Measurements from ENCODE around the gene C2CD4D.

The C2CD4D gene

GRCh38 chr1:151813271-151813977 is 26.2 kb downstream of the C2CD4D start:
- DNase-seq (ENCODE audit: low read depth), result no peak

- DNase-seq (ENCODE audit: low read depth), result no peak
Observed at GRCh38 chr1:151811181-151811580, 28.4 kb downstream of the C2CD4D start.

- DNase-seq (ENCODE audit: low read depth), result no peak
Observed at GRCh38 chr1:151809985-151810556, 29.5 kb downstream of the C2CD4D start.

GRCh38 chr1:151809290-151809984 is 30.2 kb downstream of the C2CD4D start:
- DNase-seq (ENCODE audit: low read depth), result no peak

- DNase-seq (ENCODE audit: low read depth), result no peak
Observed at GRCh38 chr1:151807766-151808165, 31.9 kb downstream of the C2CD4D start.

- DNase-seq (ENCODE audit: low read depth), result no peak
Observed at GRCh38 chr1:151807131-151807530, 32.5 kb downstream of the C2CD4D start.

- DNase-seq (ENCODE audit: low read depth), result no peak
Observed at GRCh38 chr1:151806170-151806569, 33.5 kb downstream of the C2CD4D start.

GRCh38 chr1:151805066-151805820 is 34.4 kb downstream of the C2CD4D start, which contains the start of gene LINGO4:
Gene LINGO4, minus strand, starts transcription at chr1:151805419. Its CDS starts 2,715 bp downstream, at chr1:151802704.
- no peak for DNase-seq (ENCODE audit: low read depth)

- no peak for DNase-seq (ENCODE audit: low read depth)
Observed at GRCh38 chr1:151803915-151804314, 35.7 kb downstream of the C2CD4D start.

GRCh38 chr1:151803164-151803563 is 36.5 kb downstream of the C2CD4D start:
- DNase-seq (ENCODE audit: low read depth), result no peak

- no peak for DNase-seq (ENCODE audit: low read depth)
Observed at GRCh38 chr1:151802372-151802771, 37.2 kb downstream of the C2CD4D start.

- DNase-seq (ENCODE audit: low read depth), result no peak
Observed at GRCh38 chr1:151801846-151802245, 37.8 kb downstream of the C2CD4D start.

GRCh38 chr1:151801310-151801820 is 38.3 kb downstream of the C2CD4D start:
- no peak for DNase-seq (ENCODE audit: low read depth)

GRCh38 chr1:151800830-151801229 is 38.8 kb downstream of the C2CD4D start:
- no peak for DNase-seq (ENCODE audit: low read depth)

GRCh38 chr1:151799179-151800022 is 40.2 kb downstream of the C2CD4D start:
- no peak for DNase-seq (ENCODE audit: low read depth)

GRCh38 chr1:151798571-151798970 is 41.0 kb downstream of the C2CD4D start:
- DNase-seq (ENCODE audit: low read depth), result no peak

- no peak for DNase-seq (ENCODE audit: low read depth)
Observed at GRCh38 chr1:151790940-151791651, 48.5 kb downstream of the C2CD4D start.

- DNase-seq (ENCODE audit: low read depth), result peak; percentile 98
Observed at GRCh38 chr1:151790071-151790939, 49.3 kb downstream of the C2CD4D start, which contains the start of gene TDRKH. Gene TDRKH, minus strand, starts transcription at chr1:151790500. Its CDS starts 7,478 bp downstream, at chr1:151783022.
